Stimulated activated CD8-positive, alpha-beta memory T cell treated with anti-CD3 and anti-CD28 coated beads, Interleukin-15, amount 100 ng/mL, for 4 hours (primary cell): ENCODE results near the gene ENPP1.

Experiments used
- DNase-seq, 2 donors: peaks; one replicate each; pipeline ENCODE4 v3.0.0-alpha.2; 2020; ENCODE audit warnings: low read depth in 2 of 2

ENPP1 gene

GRCh38 chr6:131787079-131787478, 20.7 kb upstream of the ENPP1 start:
- DNase-seq = no peak

GRCh38 chr6:131787766-131788712, 19.8 kb upstream of the ENPP1 start:
- DNase-seq = no peak

DNA sequence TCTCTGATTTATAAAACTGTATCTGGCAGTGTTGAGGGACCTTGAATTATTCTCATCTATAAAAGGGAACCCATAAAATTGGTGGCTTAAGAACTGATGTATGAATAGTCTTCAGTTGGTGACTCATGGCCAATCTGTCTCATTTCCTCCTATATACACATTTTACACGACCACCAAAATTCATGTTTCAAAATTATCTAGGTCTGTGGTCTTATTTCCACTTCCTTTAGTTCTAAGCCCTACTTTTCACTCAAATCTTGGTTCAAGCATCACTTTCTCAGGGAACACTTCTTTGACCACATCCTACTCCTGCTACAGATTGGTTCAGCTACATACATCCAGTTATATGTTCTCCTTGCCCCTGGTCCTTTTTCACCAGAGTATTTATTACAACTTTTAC, 18.6 kb upstream of the ENPP1 start:
- no peak for DNase-seq

GRCh38 chr6:131791476-131791875, 16.3 kb upstream of the ENPP1 start:
- DNase-seq = no peak

DNA sequence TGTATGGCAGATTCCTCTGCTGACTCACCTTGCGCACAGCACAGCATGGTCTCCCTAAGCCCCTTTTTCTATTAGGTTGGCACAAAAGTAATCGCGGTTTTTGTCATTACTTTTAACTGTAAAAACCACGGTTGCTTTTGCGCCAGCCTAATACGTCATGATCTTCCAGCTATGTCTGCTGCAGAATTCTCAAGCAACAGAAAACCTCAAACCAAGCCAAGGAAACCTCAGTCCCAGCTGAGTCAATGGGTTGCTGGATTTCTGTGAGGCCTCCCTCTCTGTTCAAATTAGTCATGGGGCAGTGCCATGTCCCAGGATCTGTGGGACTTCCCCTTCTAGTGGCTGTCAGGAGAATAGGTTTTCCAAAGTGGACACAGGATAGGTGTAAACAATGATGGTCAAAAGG, 15.7 kb upstream of the ENPP1 start:
- no peak for DNase-seq

DNA sequence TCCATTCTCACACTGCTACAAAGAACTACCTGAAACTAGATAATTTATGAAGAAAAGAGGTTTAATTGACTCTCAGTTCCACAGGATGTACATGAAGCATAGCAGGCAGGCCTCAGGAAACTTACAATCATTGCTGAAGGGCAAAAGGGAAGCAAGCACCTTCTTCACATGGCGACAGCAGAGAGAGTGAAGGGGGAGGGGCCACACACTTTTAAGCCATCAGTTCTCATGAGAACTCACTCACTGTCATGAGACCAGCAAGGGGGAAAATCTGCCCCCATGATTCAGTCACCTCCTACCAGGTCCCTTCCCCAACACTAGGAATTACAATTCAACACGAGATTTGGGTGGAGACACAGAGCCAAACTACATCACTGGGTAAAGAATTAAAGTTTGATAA, 12.5 kb upstream of the ENPP1 start:
- no peak for DNase-seq

- DNase-seq = no peak
Measured at GRCh38 chr6:131802347-131802746, 5.5 kb upstream of the ENPP1 start.

DNA sequence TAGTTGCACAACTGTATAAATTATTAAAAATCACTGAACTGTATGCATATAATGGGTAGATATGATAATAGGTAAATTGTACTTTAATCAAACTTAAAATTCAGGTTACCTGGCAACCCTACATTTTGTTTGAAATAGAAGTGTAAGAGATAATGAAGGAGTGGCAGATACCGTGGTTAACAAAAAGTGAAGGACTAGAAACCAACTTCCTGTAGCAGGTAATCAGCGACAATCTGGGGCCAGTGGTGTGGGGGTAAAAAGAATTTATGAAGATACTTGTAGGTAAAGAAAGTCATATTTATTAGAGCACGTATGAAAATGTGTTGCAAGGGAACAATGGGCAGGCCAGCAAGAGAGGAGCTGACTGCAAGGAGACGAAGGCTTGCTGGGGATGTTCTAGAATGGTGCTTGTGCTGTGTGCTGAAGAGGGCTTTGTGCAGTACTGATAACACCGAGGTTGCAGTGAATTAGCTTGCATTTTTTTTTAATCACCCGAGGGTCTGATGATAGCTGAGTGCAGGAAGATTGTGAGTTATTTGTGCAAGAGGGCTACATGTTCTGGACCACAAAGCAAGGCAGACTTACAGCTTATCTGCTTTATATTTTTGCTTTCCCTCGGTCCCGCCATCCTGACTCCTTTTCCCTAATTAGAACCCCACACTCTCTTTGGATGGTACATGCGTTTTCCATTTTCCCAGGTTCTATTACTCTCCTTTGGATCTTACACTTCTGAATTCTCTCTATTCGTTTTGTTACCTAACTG, 4.6 kb upstream of the ENPP1 start:
- no peak for DNase-seq

DNA sequence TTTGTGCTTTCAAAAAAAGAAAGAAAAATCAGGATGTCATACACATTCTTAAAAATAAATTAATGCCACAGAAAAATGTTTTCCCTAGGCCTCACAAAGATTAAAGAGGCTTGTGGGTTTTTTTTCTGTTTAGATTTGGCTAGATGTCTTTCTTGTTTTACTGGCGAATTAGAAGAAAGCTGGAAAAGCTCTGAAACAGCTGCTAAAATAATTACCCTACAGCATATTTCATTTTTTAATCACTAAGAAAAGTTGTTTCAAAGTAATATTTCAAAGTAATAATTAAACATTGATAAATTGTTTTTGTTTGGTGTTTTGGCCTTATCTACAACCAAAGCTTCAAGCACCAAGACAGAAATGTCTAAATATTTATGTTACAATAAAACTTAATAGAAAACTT, 3.7 kb upstream of the ENPP1 start:
- no peak for DNase-seq

DNA sequence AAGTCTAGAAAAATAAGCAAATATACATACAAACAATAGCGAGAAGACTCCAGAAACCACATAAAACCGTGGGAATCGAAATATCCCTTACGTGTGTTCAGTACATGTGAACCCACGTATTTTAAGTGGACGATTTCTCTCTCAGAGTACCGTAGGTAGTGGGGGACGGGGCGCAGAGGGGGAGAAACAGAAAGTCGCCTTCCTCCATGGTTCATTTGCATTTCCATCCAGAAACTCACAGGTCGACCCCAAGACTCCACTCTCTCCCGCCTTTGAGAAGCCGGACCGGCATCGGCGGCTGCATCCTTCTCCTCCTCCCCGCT, 538 bp upstream of the ENPP1 start:
- no peak for DNase-seq

- DNase-seq = no peak
Measured at GRCh38 chr6:131808460-131809269, 845 bp downstream of the ENPP1 start.

DNA sequence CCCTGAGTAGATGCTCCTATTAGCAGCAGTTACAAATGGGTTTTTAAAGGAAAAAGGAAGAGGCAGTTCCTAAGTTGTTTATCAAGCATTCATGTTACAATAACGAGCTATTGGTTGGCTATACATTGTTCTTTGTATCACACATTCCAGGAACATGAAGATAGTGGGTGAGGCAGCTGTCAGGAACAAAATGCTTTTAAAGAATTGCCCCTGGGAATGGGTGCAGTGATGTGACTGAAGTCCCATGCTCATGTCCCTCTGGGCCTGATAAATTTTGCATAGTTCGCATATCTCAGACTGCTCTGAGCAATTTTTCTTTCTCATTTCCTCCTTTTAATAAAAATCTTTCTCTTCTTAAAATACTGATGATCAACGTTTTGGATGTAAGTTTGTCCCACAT, 3.7 kb downstream of the ENPP1 start:
- DNase-seq = no peak

DNA sequence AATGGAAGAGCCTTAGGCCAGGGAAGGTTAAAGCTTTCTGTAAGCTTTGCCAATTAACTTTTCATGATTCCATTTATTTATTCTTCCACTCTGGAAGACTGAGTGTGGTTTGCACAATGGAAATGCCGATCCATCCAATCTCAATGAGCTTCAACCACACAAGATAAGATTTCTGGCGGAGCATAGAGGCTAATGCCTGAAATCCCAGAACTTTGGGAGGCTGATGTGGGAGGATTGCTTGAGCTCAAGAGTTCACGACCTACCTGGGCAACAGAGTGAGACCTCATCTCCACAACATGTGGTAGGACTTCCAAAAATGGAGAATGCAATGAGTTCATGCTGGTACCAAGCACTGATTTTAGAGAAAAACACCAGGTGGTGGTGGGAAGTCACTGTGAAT, 6.2 kb downstream of the ENPP1 start:
- DNase-seq = no peak

DNA sequence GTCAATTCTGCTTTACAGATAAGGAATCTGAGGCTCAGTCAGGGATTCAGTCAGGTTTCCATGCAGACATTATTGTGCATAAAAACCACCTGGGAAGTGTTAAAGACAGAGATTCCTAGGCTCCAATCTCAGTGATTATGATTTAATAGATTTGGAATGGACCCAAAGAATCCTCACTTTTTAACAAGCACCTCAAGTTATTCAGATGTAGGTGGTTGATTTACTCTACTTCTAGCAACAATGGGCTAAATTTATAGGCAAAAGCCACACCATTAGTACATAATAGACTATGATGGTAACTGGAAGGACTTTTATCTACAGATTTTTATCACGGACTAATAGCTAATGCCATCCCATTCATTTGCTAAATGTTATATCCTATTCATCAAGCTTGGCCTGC, 9.0 kb downstream of the ENPP1 start:
- no peak for DNase-seq

GRCh38 chr6:131819572-131820124, 11.8 kb downstream of the ENPP1 start:
- DNase-seq = no peak

GRCh38 chr6:131821010-131821807, 13.4 kb downstream of the ENPP1 start:
- DNase-seq = no peak

- DNase-seq = no peak
Measured at GRCh38 chr6:131822119-131822518, 14.3 kb downstream of the ENPP1 start.

DNA sequence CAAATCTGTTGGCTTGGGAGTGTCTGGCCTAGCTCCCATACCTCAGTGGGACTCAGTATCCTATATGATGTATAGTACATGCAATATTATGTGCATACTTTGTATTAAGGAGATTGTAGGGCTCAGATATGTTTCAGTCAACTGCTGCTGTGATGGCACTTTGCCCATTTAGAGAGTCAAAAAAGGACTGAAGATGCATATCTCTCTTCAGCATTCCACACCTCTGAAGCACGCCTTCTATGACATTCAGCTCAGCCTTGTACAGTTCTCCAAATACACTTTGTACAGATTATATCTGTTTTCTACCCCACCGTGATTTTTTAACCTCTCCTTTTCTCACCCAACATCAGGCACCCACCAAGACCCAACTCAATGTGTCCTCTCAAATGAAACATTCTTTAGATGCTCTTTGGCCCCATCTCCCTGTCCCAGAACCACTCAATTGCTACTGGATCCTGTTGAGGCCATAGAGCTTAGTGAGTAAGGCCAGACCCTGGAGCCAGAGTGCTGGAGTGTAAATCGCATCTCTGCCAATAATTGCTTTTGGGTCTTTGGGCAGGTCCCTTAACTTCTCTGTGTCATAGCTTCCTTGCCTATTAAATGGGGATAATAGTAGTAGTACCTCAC, 15.6 kb downstream of the ENPP1 start:
- DNase-seq = no peak

GRCh38 chr6:131825946-131826345, 18.1 kb downstream of the ENPP1 start:
- DNase-seq = no peak

- DNase-seq = no peak
Measured at GRCh38 chr6:131828080-131828479, 20.3 kb downstream of the ENPP1 start.

- DNase-seq = no peak
Measured at GRCh38 chr6:131828951-131829350, 21.1 kb downstream of the ENPP1 start.
